GM15510 (cell line): ENCODE data around the gene KCNJ15.

Source experiments
- POLR2A ChIP-seq: IDR thresholded peaks from 3 replicates; pipeline ENCODE4 v1.6.1; 2011; ENCODE audit warnings: borderline replicate concordance; ENCODE audit not compliant: insufficient read length; ENCODE audit errors: extremely low read depth

The KCNJ15 gene

DNA sequence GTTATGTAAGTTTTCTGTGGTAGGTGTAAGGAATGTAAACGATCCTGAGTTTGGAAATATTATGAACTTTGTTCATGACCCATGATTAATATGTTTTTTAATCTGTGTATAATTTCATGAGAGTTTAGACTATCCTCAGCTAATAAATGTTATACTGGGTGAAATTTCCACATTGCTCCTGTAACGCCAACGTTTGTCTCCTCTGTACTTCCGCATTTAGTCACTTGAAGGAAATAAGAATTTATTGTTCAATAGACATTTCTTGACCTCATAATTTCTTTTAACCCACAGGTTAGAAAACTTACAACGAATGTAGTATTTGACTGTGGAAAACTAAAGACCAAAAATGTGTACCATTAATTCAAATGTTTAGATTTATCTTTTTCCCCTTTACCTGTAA is 876 bp downstream of the KCNJ15 start:
- no peak for TF ChIP-seq POLR2A

DNA sequence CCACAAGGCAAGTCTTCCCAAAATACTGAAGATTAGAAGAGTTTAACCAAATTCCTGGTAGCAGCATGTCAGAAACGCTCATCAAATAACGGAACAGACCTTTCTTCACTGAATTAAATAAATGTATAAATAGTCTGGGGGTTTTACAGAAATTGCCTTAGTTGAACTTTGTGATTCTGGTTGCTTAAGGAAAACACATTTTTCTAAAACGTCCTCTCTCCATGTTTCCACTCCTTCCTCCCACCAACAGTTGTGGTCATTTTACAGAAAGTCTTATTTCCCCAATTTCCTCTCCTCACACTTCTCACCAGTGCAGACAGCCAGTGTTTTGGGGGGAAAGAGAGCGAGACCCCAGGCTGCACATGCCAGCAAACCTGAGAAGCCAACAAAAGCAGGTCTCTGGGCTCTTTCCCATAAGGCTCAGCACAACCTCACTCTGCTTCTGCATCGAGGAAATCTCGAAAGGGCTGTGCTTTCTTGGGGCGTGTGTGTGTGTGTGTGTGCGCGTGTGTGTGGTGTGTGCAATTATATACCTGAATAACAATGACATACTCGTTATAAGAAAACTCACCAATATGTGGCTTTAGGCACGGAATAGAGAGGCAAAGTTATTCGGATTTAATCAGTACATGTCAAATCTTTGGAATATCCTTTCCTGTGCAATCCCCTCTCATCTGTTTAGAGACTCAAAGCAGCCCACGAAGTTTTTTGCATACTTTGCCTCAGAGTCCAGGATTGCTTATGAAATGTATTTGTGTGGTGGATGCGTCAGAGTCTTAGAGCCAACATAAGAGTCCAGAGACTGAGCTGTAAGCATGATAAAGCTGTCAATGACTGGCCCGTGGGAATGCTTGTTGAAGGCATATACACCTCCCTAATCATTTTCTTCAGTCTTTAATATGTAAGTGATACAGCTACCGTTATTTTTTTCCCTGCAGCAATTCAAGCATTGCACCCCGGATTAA is 2.0 kb downstream of the KCNJ15 start:
- TF ChIP-seq POLR2A: no peak

DNA sequence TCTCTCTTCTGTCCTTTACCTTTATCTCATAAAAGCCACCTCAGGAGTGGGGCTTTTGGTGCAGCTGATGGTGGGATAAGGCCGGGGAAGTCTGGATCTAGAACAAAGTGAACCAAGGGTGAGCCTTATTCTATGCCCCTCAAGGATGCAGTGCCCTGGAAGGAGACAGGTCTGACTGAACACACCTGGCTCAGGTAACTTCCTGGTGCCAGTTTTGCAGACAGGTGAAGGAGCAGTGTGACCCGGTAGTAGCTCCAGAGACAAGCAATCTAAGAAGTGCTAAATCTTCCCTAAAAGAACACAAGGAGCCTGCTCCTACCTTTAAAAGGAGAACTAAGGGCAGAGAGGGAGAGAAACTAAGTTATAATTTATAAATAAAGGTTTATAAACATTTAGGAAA is 2.9 kb downstream of the KCNJ15 start:
- TF ChIP-seq POLR2A: no peak

DNA sequence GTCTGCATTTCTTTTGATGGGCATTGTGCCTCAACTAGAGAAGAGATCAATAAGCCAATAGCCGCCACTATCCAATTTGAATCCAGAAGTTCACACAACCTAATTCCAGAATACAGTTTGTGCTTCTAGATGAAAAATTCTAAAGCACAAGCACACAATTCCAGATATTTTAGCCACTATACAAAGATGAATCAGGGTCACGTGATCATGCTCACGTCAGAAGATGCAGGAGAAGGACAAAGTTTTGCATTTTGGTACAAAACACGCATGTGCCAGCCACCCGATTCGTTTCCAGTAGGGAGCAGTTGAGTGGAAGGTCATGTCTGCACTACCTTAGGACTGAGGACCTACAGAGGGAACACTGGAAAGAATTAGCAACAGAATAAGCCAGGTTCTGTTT is 3.6 kb downstream of the KCNJ15 start:
- TF ChIP-seq POLR2A: no peak

DNA sequence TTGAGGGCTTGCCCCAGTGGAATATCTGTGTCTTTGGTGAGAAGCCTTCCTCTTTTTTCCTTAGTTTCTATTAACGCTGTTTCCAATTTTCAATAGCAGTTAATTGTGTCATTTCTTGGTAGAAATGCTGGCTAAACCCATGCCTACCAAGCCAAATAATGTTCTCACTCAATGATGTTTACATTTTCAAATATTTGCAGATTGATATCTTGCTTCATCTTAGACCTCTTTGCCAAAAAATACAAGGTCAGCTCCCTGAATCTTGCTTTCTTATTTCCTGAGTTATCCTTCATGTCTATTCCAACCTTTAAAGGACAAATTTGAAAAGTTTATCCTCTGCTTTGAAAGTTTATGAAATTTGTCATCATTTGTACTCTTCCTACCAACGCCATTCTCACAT is 5.1 kb downstream of the KCNJ15 start:
- TF ChIP-seq POLR2A: no peak

DNA sequence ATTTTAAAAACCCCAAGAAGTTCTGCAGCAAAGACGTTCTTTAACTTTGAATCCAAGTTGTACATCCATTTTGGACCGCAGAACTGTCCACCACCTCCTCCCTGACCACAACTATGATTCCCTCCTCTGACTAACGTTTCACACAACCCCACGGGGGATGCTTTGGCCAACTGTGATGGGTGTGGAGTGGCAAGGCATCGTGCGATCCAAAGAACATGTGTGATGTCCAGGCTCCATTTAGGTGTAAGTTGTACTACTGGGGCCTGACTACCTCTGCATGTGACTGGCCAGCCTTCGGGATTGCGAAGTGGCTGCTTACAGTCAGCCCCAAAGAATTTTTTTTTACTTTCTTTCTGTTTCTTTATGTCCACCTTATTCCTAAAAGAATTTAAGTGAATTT is 6.7 kb downstream of the KCNJ15 start:
- TF ChIP-seq POLR2A: no peak

DNA sequence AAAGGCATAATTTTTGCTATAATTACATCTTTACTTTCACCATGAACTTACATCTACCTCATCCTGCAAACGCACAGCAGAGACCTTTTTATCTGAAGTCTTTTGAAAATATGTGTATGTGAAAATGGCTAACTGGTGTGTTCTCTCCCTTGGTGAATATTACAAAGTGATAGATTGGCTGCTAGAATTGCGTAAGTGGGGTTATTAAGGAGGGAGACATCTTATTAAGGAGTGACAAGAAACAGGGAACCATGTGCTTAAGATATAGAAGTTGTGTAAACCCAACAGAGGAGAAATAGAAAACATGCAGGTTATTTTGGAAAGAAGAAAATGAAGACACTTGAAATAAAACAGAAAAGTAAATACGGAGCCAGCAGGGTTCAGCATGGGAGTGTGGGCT is 7.8 kb downstream of the KCNJ15 start:
- no peak for TF ChIP-seq POLR2A

DNA sequence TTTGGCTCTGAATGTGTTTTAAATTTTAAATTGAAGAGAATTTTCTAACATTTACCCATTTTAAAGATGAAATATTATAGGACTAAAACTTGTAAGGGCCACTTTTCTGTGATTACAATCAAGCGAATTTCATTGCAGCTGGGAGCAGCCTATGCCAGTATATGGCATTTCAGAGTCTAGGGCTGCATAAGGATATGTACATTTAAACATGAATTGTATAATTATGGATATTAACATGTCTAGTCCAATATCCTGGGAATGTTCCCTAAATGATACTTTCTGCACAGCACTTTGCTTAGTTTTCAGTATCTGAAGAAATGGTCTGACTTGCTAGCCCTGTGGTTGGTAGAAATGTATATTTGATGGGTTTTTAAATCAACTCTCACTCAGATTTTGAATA is 8.4 kb downstream of the KCNJ15 start:
- TF ChIP-seq POLR2A: no peak

DNA sequence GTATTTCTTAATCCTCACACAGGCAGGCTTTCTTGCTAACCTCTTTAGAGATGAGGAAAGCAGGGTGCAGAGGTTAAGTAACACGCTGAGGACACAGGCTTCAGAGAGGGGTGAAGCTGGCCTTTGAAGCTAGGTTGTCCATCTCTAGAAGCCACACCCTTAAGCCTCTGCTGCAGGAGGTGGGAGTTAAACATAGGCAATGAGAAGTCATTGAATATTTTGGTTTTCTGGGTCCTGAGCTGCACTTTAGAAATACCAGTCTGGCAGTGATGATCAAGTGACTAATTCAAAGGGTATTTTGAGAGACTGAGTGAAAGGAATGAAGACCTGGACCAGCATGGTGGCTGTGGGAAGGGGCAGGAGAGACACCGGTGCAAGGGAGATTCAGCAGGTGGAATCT is 9.9 kb downstream of the KCNJ15 start:
- TF ChIP-seq POLR2A: no peak

DNA sequence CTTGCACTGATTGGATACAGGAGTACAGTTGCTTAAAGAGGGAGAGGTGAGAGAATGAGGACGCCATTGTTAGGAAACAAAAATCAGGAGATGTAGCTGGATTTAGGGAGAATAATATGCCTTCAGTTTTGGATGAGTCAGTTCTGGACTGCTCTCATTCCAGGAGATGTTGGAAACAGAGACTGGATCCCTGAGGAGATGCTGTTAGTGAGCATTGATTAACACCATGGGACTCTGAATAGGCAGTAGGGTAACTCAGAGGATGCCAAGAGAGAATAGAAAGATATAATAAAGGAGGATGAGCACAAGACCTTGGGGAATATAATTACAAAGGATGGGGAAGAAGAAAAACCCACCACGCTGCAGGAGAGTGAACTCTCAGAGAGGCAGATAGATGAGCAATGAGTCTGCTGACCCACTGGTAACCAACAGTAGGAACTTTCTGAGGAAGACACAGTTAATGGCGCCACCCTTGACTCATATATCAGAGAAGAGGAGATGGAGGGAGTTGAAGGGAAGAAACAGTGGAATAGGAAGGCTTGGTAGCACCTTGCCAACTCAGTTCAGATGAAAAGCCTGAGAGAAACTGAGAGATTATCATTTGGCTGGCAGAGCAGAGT is 10.5 kb downstream of the KCNJ15 start:
- no peak for TF ChIP-seq POLR2A

DNA sequence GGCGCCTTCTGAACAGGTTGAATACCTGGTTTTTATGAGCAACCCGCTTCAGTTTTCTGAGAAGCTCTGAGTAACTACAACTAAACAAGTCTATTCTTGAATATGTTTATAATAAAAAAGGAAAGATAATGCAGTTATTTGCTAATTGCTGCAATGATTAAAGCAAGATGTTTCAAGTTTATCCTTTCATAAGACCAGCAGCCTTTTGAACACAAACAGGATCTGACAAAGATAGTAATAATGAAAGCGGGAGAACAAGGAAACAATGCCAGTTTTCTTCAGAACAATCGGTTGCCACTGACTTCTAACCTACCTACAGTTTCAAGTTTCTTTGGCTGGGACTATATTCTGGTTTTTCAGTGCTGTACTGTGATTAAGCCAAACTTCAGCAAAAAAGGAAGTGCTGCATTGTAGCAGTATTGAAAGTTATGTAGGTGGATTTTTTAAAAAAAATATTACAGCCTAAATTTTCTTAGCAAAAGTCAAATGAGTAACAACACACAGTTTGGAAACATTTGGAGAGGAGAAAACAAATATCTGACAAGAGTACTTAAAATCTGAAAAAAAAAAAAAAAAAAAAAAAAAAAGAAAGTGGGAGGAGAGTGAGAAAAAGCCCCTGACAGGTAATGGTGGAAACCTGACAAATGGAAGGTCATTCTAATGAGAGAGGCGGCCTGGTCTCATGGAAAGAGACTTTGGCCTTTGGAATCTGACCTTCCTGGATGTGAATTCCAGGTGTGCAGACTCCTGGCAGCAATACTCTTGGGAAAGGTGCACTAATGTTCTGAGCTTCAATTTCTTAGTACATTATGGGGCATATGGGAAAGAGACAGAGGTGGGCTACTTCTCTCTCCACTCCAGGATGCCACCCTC is 11.4 kb downstream of the KCNJ15 start:
- TF ChIP-seq POLR2A: no peak

DNA sequence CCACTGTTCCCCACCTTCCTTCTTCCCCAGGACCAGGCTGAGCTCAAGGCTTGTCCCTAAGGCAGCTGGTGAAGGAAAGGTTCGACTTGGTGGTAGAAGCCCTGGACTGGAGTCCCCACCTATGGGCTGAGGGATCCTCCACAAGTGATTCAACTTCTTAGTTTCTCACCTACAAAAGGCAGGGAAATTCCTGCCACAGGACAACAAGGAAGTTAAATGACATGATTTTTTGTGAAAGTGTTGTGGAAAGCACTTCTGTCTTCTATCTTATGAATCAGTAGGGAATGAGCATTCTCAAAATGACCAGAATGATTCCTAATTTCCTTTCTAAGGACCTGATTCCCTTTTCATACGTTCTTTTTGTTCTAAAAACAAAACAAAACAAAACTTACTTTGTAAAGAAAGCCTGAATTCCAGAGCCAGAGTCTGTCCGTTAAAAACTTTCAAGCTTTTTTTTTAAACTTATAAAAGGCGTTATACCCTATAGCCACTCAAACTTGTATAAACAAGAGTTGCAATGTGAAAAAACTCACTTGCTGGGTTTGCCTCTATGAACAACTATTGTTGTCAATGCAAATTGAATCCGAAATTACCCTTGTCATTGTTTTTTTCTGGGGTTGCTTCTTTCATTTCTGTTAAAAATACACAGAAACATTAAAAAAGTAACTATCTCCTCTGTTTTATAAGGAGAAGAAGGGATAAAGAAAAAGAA is 12.2 kb downstream of the KCNJ15 start:
- no peak for TF ChIP-seq POLR2A

DNA sequence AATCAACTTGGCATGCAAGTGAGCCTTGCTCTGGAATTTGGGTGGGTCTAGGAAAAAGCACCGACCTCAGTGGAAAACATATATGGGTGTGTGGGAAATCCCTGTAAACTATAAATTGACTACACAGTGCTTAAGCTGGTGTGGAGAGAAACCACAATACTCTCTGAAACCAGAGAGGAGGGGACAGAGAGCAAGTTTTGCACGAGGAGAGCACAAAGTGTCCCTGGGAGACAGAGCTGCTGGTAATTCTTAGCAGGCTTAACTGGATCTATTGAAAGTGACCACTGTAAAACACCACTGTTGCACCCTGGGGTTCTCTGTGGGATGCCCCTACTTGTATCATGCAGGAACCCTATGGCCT is 12.8 kb downstream of the KCNJ15 start:
- TF ChIP-seq POLR2A: no peak

DNA sequence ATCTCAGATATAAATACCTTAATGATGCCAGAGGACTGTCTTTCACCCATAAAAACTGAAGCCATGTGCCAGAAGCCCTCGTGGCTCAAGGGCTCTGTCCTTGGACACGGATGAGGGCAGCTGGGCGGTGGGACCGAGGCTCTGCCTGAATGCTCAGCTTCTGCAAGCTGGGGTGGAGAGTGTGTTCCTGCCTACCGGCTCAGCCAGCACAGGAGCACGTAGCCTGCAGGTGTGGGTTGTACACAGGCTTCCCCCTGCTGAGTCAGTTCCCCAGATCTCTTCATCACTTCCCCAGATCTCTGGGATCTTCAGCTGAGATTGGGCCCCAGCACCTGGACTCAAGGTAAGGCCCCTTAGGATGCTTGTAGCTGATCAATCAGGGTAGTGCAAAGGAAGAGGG is 15.4 kb downstream of the KCNJ15 start:
- TF ChIP-seq POLR2A: no peak
